Keratinocyte (primary cell): Measurements from ENCODE around the gene MEIS3. TPM values are rescaled to one million over a fixed set of nuclear protein-coding genes. Genes with fewer than 3 reads are reported as not detected.
A peak's percentile ranks its signal among the peaks of the same experiment; 100 is the strongest.

ENCODE experiments used
- DNase-seq: peaks from one replicate; pipeline ENCODE4 v3.0.0-alpha.2; 2011; ENCODE audit warnings: low read depth, missing footprints, low spot score
- FAIRE-seq: peaks from 2 replicates; lab custom pipeline; 2011; peaks lifted over from hg19 to GRCh38; lab: Jason Lieb, UNC
- H2AFZ ChIP-seq: 2 replicates; pipeline ENCODE4 v1.6.0; 2012; ENCODE audit warnings: low read length, control low read depth, inconsistent platforms; ENCODE audit not compliant: control insufficient read depth
- H3K27ac ChIP-seq: 2 replicates; pipeline ENCODE4 v1.5.1; 2011; ENCODE audit warnings: low read length; ENCODE audit not compliant: control insufficient read depth, insufficient read depth
- H3K27me3 ChIP-seq: 3 replicates; pipeline ENCODE4 v1.6.0; 2011; ENCODE audit warnings: low read length; ENCODE audit not compliant: control insufficient read depth, insufficient read depth; ENCODE audit errors: extremely low read depth
- H3K36me3 ChIP-seq, 2 experiments: 2 replicates in 1 of 2; 3 replicates in 1 of 2; pipeline ENCODE4 v1.5.1; 2011; ENCODE audit warnings: low read length in 2 of 2, mild to moderate bottlenecking in 1 of 2; ENCODE audit not compliant: control insufficient read depth in 2 of 2, insufficient read depth in 2 of 2; ENCODE audit errors: extremely low read depth in 1 of 2
- H3K4me1 ChIP-seq: 3 replicates; pipeline ENCODE4 v1.5.1; 2011; ENCODE audit warnings: low read length; ENCODE audit not compliant: control insufficient read depth, insufficient read depth; ENCODE audit errors: extremely low read depth
- H3K4me2 ChIP-seq: 3 replicates; pipeline ENCODE4 v1.6.0; 2011; ENCODE audit warnings: low read depth, low read length; ENCODE audit not compliant: control insufficient read depth, insufficient read depth; ENCODE audit errors: extremely low read depth
- H3K4me3 ChIP-seq, 3 experiments: fragments of 200-600 bp in 1 of 3; sonication (generic) in 1 of 3; 2 replicates in 2 of 3; 3 replicates in 1 of 3; pipeline ENCODE4 v1.5.1; 2011 to 2016; ENCODE audit warnings: low read length in 3 of 3, mild to moderate bottlenecking in 3 of 3, control low read depth in 2 of 3, inconsistent platforms in 1 of 3, low read depth in 1 of 3, mixed read lengths in 1 of 3, mixed run types in 1 of 3, moderate library complexity in 1 of 3; ENCODE audit not compliant: control insufficient read depth in 2 of 3, insufficient read depth in 2 of 3; ENCODE audit errors: extremely low read depth in 1 of 3
- H3K79me2 ChIP-seq: 2 replicates; pipeline ENCODE4 v1.6.0; 2012; ENCODE audit warnings: low read length; ENCODE audit not compliant: control insufficient read depth, insufficient read depth
- H3K9ac ChIP-seq: 3 replicates; pipeline ENCODE4 v1.6.0; 2011; ENCODE audit warnings: low read length; ENCODE audit not compliant: control insufficient read depth, insufficient read depth; ENCODE audit errors: extremely low read depth
- H3K9me1 ChIP-seq: 3 replicates; pipeline ENCODE4 v1.6.0; 2011; ENCODE audit warnings: low read length; ENCODE audit not compliant: control insufficient read depth, insufficient read depth; ENCODE audit errors: extremely low read depth
- H3K9me3 ChIP-seq: 2 replicates; pipeline ENCODE4 v1.5.1; 2012; ENCODE audit warnings: low read depth, low read length; ENCODE audit not compliant: control insufficient read depth
- H4K20me1 ChIP-seq: 3 replicates; pipeline ENCODE4 v1.6.0; 2011; ENCODE audit warnings: low read length; ENCODE audit not compliant: control insufficient read depth, insufficient read depth; ENCODE audit errors: extremely low read depth
- CTCF ChIP-seq, 3 experiments: IDR thresholded peaks in 1 of 3; conservative IDR thresholded peaks in 1 of 3; optimal IDR thresholded peaks in 1 of 3; 2 replicates in 2 of 3; 3 replicates in 1 of 3; pipeline versions ENCODE3 to v1.5.1; 2011; ENCODE audit warnings: low read length in 3 of 3, mild to moderate bottlenecking in 3 of 3, moderate library complexity in 2 of 3, control low read depth in 1 of 3, inconsistent platforms in 1 of 3; ENCODE audit not compliant: insufficient read depth in 2 of 3; ENCODE audit errors: extremely low read depth in 1 of 3
- EZH2 ChIP-seq: IDR thresholded peaks from one replicate; pipeline ENCODE4 v1.6.1; 2012; ENCODE audit warnings: inconsistent platforms, mild to moderate bottlenecking, low read length, moderate library complexity
- dilution Hi-C: fragments of 300-500 bp; cut with MboI; formaldehyde crosslinking; loops from one replicate; pipeline ENCODE4 v1.7.0; 2020; ENCODE audit warnings: low sequenced_read_pairs; ENCODE audit not compliant: extremely low pct_ligation_motif_present
- polyA minus RNA-seq, 3 experiments: library from RNA; depleted of rRNA, polyadenylated mRNA; stranded (reverse); fragments of >200 nt; gene quantifications; 1 replicate in 1 of 3; 2 replicates in 1 of 3; 3 replicates in 1 of 3; pipeline ENCODE4 v1.2.3, GENCODE V29; 2011
- polyA plus RNA-seq, 5 experiments: library from polyadenylated mRNA; depleted of rRNA in 3 of 5; stranded (reverse) in 3 of 5; stranded (forward) in 1 of 5; unstranded in 1 of 5; fragments of >200 nt; gene quantifications; 1 replicate in 1 of 5; 2 replicates in 3 of 5; 3 replicates in 1 of 5; pipeline versions ENCODE4 v1.2.1 to v1.2.3, GENCODE V29; 2011 to 2012; ENCODE audit warnings: missing spikeins in 2 of 5, low read depth in 1 of 5, low replicate concordance in 1 of 5

Gene MEIS3
- polyA plus RNA-seq (1.7 to 4.3 TPM (median 3.0 TPM) in 3 replicates), polyA minus RNA-seq (2.6 to 6.1 TPM (median 4.2 TPM) in 3 replicates)
- 2.2 TPM for polyA plus RNA-seq (2011; ENCODE audit: low read depth)
- polyA plus RNA-seq (2011; cell fraction: cytosol; rRNA removed) = 3.5 and 6.7 TPM in 2 replicates
- 9.0 and 14.3 TPM in 2 replicates for polyA plus RNA-seq (2011; cell fraction: nucleus; rRNA removed)
- 1.9 and 7.0 TPM in 2 replicates for polyA plus RNA-seq (2012; ENCODE audit: low replicate concordance)
- polyA minus RNA-seq (2011; cell fraction: cytosol; rRNA and poly(A)+ RNA removed) = 13.0 TPM
- polyA minus RNA-seq (2011; cell fraction: nucleus; rRNA and poly(A)+ RNA removed) = 4.2 and 5.0 TPM in 2 replicates

GRCh38 chr19:47419030-47419783 lies at the start of gene MEIS3:
MEIS3 (minus strand) TSS chr19:47419527; CDS start chr19:47419081, 446 bp downstream.
- no peaks in the 10 kb centered on the region for H3K79me2 ChIP-seq
- H3K36me3 ChIP-seq = no peaks in the 10 kb centered on the region
- FAIRE-seq = no peak
- TF ChIP-seq CTCF (optimal IDR thresholded peaks at IDR 0.05 in 1 of 3, IDR thresholded peaks at IDR 0.05 in 1 of 3, conservative IDR thresholded peaks at IDR 0.05 in 1 of 3; ENCODE audit: extremely low read depth in 1 of 3, insufficient read depth in 2 of 3, low read length in 3 of 3) = no peak
- no peak for TF ChIP-seq EZH2
- H3K4me2 ChIP-seq = peak within 1 kb of the TSS; percentile 32
- DNase-seq = no peak
- no peaks in the 10 kb centered on the region for H3K9me3 ChIP-seq
- no peak within 1 kb of the TSS for H3K27ac ChIP-seq
- no peak within 1 kb of the TSS for H3K9ac ChIP-seq
- peaks cover 4% of the 10 kb centered on the region for H3K4me1 ChIP-seq
- H2AFZ ChIP-seq = no peak within 1 kb of the TSS
- peak within 1 kb of the TSS in 2 of 3 experiments; percentile 35 to 50 for H3K4me3 ChIP-seq
- H3K9me1 ChIP-seq = no peaks in the 10 kb centered on the region
- peaks cover 87% of the 10 kb centered on the region for H3K27me3 ChIP-seq
- dilution Hi-C loops = no loop called here
- peaks cover 4% of the 10 kb centered on the region for H4K20me1 ChIP-seq

- Histone ChIP-seq H3K9me3 (no peaks in the 10 kb centered on the region), H4K20me1 (no peaks in the 10 kb centered on the region), H3K4me1 (no peaks in the 10 kb centered on the region), H3K4me3 (no peak overlapping the region), H2AFZ (no peak overlapping the region), H3K27me3 (peaks cover 43% of the 10 kb centered on the region), H3K79me2 (no peaks in the 10 kb centered on the region), H3K9me1 (no peaks in the 10 kb centered on the region), H3K36me3 (no peaks in the 10 kb centered on the region), H3K4me2 (no peak overlapping the region), H3K9ac (no peak overlapping the region), H3K27ac (no peak overlapping the region)
- DNase-seq = no peak
- no peak for FAIRE-seq
- TF ChIP-seq EZH2 = no peak
- no peak for TF ChIP-seq CTCF (optimal IDR thresholded peaks at IDR 0.05 in 1 of 3, IDR thresholded peaks at IDR 0.05 in 1 of 3, conservative IDR thresholded peaks at IDR 0.05 in 1 of 3; ENCODE audit: extremely low read depth in 1 of 3, insufficient read depth in 2 of 3, low read length in 3 of 3)
- dilution Hi-C loops = no loop called here
Observed at GRCh38 chr19:47467914-47468313, 48.6 kb upstream of the MEIS3 start.
